ENCODE results near the gene KCNMB2.

GRCh38 chr3:178597371-178597770, 61.1 kb downstream of the KCNMB2 start:
- no peak for TF ChIP-seq POLR2AphosphoS5 (IDR thresholded peaks at IDR 0.05; ENCODE audit: borderline replicate concordance, low read depth, low read length)
- TF ChIP-seq EZH2 (IDR thresholded peaks at IDR 0.05): no peak
- no peak for TF ChIP-seq FOXP2 (optimal IDR thresholded peaks at IDR 0.05; ENCODE audit: control extremely low read depth, extremely low read length, insufficient read depth)

Measured in SK-N-MC (cell line).